SKM-1 treated with dmso at 0.1 percent for 144 hours (cell line): ENCODE data around the gene AHRR.

Source experiments
- DNase-seq: peaks from one replicate; lab custom pipeline; 2025; ENCODE audit not compliant: unreplicated experiment; lab: John Stamatoyannopoulos, UW

The AHRR gene

GRCh38 chr5:454936-455335, 133.4 kb downstream of the AHRR start:
- DNase-seq = no peak

DNA sequence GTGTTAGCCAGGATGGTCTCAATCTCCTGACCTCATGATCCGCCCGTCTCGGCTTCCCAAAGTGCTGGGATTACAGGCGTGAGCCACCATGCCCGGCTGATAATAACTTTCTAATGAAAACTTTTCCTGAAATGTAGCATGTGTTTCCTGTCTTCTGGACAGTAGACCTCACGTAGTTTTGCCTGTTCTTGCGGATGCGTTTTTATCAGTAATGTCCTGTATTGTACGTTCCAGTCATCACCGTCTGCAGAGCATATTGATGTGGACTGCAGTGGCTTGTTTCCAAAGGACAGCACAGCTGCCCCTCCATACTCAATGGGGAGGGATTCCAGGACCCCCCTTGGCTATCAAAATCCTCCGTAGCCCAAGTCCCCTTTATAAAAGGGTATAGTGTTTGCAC, 134.3 kb downstream of the AHRR start:
- no peak for DNase-seq

DNA sequence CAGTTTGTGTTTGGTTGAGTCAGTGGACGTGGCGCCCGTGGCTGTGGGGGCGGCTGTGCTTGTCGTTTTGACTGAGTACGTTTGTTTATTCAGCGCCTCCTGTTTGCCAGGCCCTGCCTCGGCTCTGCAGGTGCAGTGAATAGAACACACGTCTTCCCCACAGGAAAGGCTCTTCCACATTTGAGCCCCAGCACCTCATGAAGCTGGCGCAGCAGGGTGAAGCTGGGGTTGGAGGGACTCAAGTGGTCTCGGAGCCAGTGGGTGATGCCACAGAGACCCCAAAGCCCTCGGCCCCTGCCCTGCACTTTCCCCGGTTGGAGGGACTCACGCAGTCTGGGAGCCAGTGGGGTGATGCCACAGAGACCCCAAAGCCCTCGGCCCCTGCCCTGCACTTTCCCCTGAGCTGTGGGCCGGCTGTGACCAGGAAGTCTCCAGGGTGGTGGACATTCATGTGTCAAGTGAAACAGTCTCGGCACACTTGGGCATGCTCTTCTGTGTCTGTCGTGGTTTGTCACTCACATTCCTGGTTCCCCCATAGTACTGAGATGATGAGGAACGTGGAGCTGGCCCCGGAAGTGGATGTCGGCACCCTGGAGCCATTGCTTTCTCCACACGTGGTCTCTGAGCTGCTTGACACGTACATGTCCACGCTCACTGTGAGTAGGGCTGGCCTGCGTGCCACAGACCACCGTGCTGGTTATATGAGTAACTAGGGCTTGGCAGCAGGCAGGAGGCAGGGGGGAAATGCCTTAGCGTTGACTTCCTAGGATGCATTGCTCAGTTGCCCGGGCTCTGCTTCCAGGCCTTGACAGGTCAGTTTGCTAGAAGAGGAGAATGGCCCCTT, 135.1 kb downstream of the AHRR start:
- no peak for DNase-seq

DNA sequence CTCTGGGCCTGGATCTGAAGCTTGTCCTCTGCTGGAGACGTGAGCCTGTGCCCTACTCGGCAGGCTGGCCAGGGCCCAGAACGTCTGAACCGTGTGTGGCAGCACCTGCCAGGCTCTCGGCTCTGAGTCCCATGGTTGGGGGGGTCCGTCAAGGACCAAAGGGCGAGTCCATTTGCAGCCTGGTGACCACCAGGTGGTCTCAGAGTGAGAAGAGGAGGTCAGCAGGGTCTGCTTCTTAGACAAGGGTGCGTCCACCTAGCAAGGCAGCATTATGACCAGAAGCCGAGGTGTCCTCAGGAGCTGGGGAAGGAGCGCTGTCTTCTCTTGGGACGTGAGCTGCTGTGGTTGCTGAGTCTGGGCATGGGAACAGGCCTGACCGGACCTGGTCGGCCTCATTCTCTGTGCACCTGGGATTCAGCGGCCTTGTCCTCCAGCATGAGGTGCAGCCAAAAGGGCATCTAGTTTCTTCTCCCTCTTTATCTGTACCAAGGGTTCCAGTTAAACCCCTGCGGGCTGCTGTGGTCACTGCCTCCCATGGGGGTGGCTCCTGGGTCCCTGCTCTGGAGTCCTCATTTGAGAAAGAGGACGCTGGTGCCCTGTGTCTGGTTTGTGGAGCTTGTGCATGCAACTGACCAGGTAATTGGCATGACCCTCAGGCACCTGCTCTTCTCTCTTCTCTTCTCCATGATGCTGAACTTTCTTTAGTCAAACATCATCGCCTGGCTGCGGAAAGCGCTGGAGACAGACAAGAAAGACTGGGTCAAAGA, 135.9 kb downstream of the AHRR start:
- no peak for DNase-seq

- DNase-seq = no peak
These were observed 137.2 kb downstream of the AHRR start for GRCh38 chr5:458547-459353.

DNA sequence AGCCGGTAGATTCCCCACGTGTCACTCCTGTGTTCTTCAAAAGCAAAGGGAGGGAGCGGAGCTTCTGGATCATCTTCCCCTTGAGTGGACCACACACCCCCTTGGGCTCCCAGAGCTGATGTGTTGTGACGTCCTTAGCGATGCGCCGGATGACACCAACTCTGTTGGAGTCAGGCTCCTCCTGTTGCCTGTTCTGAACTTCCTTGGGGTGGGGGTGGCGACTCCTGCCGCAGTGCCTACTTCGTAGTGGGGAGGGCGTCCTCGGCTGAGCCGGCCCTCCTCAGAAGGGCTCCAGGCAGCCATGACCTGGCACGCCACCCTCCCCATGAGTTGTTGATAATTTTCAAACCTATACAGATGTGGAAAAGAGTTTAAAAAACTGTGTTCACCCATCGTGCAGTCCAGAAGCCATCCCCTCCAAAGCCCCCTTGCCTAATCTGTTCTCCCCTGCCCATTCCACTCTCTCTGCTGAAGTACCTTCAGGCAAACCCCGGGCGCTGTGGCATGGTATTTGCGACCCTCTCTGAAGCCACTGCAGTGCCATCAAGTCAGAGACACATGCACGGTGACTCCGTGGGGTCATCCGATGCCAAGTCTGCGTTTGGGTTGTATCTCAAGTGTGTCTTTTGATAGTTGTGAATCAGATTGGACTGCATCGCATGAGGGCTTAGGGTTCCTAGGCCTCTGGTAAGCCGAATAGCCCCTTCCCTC, 138.2 kb downstream of the AHRR start:
- no peak for DNase-seq

DNA sequence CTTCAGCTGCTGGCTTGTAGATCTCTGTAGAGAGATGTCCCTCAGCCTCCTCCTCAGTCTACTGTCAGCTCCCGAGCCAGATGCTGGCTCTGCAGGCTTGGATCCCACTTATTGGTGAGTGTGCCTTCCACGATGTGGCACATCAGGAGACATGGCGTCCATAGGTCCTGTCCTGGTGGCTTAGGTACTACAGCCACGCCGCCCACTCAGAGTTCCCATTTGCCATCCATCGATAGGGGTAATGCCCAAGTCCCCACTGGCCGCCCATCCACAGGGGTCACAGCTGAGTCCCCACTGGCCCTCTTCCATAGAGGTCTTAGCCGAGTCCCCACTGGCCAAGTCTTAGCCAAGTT, 138.7 kb downstream of the AHRR start:
- DNase-seq = no peak

GRCh38 chr5:462051-462481, 140.6 kb downstream of the AHRR start:
- DNase-seq = no peak

DNA sequence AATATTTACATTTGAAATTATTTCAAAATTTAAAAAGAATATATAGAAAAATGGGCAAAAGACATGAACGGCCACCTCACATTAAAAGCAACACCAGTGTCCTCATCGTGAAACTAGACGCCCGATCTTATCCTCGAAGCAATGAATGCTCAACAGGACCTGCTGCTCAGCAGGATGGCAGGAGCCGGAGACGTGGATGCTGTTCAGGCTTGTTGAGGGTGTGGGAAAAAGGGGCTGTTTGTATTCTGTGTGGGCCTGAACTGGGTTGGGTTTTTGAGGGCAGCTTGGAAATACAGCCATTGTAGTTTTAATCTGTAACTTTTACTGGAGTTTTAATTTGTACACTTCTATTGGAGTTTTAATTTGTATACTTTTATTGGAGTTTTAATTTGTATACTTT, 141.8 kb downstream of the AHRR start:
- no peak for DNase-seq

- no peak for DNase-seq
These were observed 142.4 kb downstream of the AHRR start for GRCh38 chr5:463952-464351.

- no peak for DNase-seq
These were observed 142.9 kb downstream of the AHRR start for GRCh38 chr5:464446-464842.

- no peak for DNase-seq
These were observed 143.5 kb downstream of the AHRR start for GRCh38 chr5:464843-465590.

DNA sequence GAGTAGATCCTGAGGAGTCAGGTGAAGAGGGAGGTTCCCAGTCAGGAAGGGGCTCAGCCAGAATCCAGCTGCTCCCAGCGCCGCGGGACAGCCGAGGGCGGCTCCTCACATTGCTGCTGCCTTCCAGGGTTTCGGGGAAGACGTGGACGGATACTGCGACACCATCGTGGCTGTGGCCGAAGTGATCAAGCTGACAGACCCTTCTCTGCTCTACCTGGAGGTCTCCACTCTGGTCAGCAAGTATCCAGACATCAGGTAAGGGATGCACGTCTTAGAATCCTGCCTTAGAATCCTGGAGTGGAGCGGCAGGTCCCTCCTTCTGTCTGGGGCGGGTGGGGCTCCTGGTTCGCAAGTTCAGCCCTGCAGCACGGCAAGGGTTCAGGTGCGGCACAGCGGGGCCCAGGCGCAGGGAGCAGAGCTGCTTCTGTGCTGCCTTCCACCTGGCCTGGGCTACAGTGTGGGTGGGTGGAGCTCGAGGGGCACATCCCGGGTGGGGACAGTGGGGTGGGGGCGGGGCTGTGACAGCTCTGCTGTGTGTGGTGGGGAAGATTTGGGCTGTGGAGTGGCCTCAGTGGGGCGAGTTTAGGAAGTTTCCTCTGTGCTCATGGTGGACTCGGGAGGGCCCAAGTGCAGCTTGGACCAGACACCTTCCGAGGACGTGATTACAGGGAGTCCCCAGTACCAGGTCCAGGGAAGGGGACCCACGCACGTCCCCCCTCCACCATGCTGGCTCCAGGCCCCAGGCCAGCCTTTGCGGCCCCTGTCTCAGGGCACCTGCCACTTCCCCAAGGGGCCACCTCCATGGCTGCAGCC, 144.3 kb downstream of the AHRR start:
- no peak for DNase-seq

GRCh38 chr5:466661-467310, 145.3 kb downstream of the AHRR start:
- DNase-seq = no peak

- no peak for DNase-seq
These were observed 146.9 kb downstream of the AHRR start for GRCh38 chr5:468401-468800.

GRCh38 chr5:469752-470483, 148.4 kb downstream of the AHRR start:
- no peak for DNase-seq

GRCh38 chr5:470961-471749, 149.6 kb downstream of the AHRR start:
- DNase-seq = no peak

DNA sequence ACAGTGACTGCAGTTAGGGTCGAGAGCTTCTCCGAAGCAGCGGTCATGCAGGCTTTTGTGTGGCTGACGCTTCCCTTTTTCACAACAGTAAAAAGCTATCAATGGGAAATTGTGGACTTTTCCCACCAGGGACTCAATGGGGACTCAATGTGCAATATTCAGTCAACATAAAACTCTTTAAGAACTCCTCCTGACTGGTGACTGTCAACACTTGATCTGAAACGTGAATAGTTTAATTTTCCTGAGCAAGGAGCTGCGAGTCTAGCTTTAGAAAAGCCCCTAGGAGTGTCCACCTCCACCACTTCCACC, 150.2 kb downstream of the AHRR start:
- DNase-seq = no peak
